A673 (cell line): ENCODE measurements around the gene TRIM36.

Experiments
- EZH2 ChIP-seq: fragments of 200-600 bp; sonication (generic); IDR thresholded peaks from 2 replicates; pipeline ENCODE4 v1.6.1; 2017; ENCODE audit warnings: borderline replicate concordance, low read depth, mild to moderate bottlenecking, mixed read lengths, antibody characterized with exemption, low read length; ENCODE audit not compliant: poor library complexity, severe bottlenecking
- TF ChIP-seq, protein P1 (sequence below): fragments of 300-800, 200-600 bp; sonication (generic); conservative IDR thresholded peaks from 2 replicates; pipeline ENCODE4 v1.5.1; 2017; ENCODE audit warnings: low read depth, mild to moderate bottlenecking, antibody characterized with exemption, low read length, moderate library complexity, mixed read lengths

DNA sequence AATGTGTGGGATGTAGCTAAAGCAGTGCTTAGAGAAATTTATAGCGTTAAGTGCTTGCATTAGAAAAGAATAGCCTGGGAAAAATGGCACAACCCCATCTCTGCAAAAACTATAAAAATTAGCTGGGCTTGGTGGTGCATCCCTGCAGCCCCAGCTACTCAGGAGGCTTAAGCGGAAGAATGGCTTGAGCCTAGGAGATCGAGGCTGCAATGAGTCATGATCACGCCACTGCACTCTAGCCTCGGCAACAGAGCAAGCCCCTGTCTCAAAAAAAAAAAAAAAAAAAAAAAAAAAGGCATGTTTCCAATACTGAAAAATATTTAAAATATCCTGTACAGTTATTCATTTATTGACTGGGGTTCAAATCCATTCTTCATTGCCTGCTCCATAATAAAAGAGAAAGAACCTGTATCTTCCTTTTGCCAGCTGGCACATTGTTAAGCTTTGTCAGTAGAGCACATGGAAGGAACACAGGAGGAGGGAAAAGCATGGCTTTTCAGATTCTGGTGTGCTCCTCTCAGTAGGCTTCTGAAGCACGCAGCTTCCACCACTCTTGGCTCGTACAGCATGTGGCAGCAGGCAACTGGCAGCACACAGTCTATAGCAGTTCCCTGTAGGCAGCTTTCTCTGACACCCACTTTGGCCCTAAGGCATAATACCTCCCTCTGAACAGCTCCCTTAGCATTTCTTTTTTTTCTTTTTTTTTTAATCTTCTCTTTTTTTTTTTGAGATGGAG, 73.5 kb downstream of the TRIM36 start:
- TF ChIP-seq, protein P1, sequence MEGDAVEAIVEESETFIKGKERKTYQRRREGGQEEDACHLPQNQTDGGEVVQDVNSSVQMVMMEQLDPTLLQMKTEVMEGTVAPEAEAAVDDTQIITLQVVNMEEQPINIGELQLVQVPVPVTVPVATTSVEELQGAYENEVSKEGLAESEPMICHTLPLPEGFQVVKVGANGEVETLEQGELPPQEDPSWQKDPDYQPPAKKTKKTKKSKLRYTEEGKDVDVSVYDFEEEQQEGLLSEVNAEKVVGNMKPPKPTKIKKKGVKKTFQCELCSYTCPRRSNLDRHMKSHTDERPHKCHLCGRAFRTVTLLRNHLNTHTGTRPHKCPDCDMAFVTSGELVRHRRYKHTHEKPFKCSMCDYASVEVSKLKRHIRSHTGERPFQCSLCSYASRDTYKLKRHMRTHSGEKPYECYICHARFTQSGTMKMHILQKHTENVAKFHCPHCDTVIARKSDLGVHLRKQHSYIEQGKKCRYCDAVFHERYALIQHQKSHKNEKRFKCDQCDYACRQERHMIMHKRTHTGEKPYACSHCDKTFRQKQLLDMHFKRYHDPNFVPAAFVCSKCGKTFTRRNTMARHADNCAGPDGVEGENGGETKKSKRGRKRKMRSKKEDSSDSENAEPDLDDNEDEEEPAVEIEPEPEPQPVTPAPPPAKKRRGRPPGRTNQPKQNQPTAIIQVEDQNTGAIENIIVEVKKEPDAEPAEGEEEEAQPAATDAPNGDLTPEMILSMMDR: no peak
- TF ChIP-seq EZH2: no peak
